T-helper 2 cell treated with Interferon-gamma antibody and Interleukin-4, amounts not matched to agents 100 ng/mL and 5 ng/mL, for 36 hours (primary cell): ENCODE measurements around the gene KHSRP. TPM values are rescaled to one million over a fixed set of nuclear protein-coding genes. Genes with fewer than 3 reads are reported as not detected.

Experiments
- intact Hi-C: fragments of 100-400 bp; cut with micrococcal nuclease; formaldehyde crosslinking; loops from one replicate; pipeline ENCODE4 v1.15.1; 2023
- total RNA-seq: library from RNA; stranded (reverse); gene quantifications from 2 replicates; pipeline ENCODE4 v1.2.3, GENCODE V29; 2022

Gene KHSRP
- total RNA-seq, result 320 and 324 TPM in 2 replicates

- intact Hi-C loops, result loop anchor here (1.0 to 10.0 kb wide), 2 partner anchors 62 to 80 kb away; partner anchors contain the start of gene TUBB4A
Measured at GRCh38 chr19:6424195-6424938, at the start of gene KHSRP. Gene KHSRP (minus strand): TSS chr19:6424811. CDS start chr19:6424701, 110 bp downstream.

- intact Hi-C loops, result no loop called here
Measured at GRCh38 chr19:6473647-6474046, 49.0 kb upstream of the KHSRP start.

- intact Hi-C loops, result no loop called here
Measured at GRCh38 chr19:6472713-6473112, 48.1 kb upstream of the KHSRP start.

GRCh38 chr19:6471076-6471475, 46.5 kb upstream of the KHSRP start:
- intact Hi-C loops, result no loop called here

- intact Hi-C loops, result no loop called here
Measured at GRCh38 chr19:6470173-6470572, 45.6 kb upstream of the KHSRP start.

GRCh38 chr19:6467384-6467783, 42.8 kb upstream of the KHSRP start:
- intact Hi-C loops, result no loop called here

- intact Hi-C loops, result no loop called here
Measured at GRCh38 chr19:6466526-6467248, 42.1 kb upstream of the KHSRP start.

GRCh38 chr19:6465663-6466062, 41.1 kb upstream of the KHSRP start:
- intact Hi-C loops, result no loop called here

- intact Hi-C loops, result no loop called here
Measured at GRCh38 chr19:6465006-6465405, 40.4 kb upstream of the KHSRP start.

GRCh38 chr19:6464070-6464873, 39.7 kb upstream of the KHSRP start, which contains the start of gene CRB3:
Gene CRB3 (plus strand): TSS chr19:6464271. CDS start chr19:6464702, 431 bp downstream.
- intact Hi-C loops, result no loop called here

GRCh38 chr19:6460099-6460884, 35.7 kb upstream of the KHSRP start:
- intact Hi-C loops, result loop anchor here (1.0 to 2.0 kb wide), 6 partner anchors 21 to 99 kb away; partner anchors contain the start of genes CLPP, DENND1C and GTF2F1

GRCh38 chr19:6459262-6460098, 34.9 kb upstream of the KHSRP start, which contains the start of gene SLC25A23:
Gene SLC25A23 (minus strand): TSS chr19:6459792. CDS start chr19:6459628, 164 bp downstream.
- intact Hi-C loops, result loop anchor here (1.0 to 2.0 kb wide), 6 partner anchors 22 to 98 kb away; partner anchors contain the start of genes CLPP, DENND1C and GTF2F1

- intact Hi-C loops, result no loop called here
Measured at GRCh38 chr19:6458695-6459261, 34.2 kb upstream of the KHSRP start.

- intact Hi-C loops, result no loop called here
Measured at GRCh38 chr19:6457958-6458694, 33.5 kb upstream of the KHSRP start.

- intact Hi-C loops, result no loop called here
Measured at GRCh38 chr19:6455924-6456323, 31.3 kb upstream of the KHSRP start.

GRCh38 chr19:6453951-6454565, 29.4 kb upstream of the KHSRP start:
- intact Hi-C loops, result no loop called here

GRCh38 chr19:6452899-6453298, 28.3 kb upstream of the KHSRP start:
- intact Hi-C loops, result no loop called here

GRCh38 chr19:6452223-6452614, 27.6 kb upstream of the KHSRP start:
- intact Hi-C loops, result no loop called here
